AG04450 (cell line): Measurements from ENCODE around the gene ILRUN. TPM values are rescaled to one million over a fixed set of nuclear protein-coding genes. Genes with fewer than 3 reads are reported as not detected.
"Not testable (repeated sequence)": the region's sequence is repeated elsewhere in the genome, so short reads cannot be mapped to it uniquely, and the experiment has no call there.

Source experiments
- CTCF ChIA-PET: fragments of 300-600, 350-600 bp; formaldehyde crosslinking; extraction: SDS; loops from one replicate; lab custom pipeline; 2022; ENCODE audit warnings: antibody characterized with exemption, inconsistent platforms; lab: Charles Lee
- POLR2A ChIA-PET: fragments of 350-600 bp; formaldehyde crosslinking; extraction: SDS; loops from one replicate; lab custom pipeline; 2021; ENCODE audit warnings: antibody characterized with exemption, inconsistent platforms; lab: Yijun Ruan, JAX
- DNase-seq: peaks from one replicate; pipeline ENCODE4 v3.0.0-alpha.2; 2011; ENCODE audit warnings: low read depth, low spot score
- H3K27ac ChIP-seq: one replicate; pipeline ENCODE4 v1.5.1; 2012; ENCODE audit warnings: low read depth, low read length, control low read depth
- H3K27me3 ChIP-seq: one replicate; pipeline ENCODE4 v1.6.0; 2012; ENCODE audit warnings: low read length; ENCODE audit not compliant: control insufficient read depth, insufficient read depth
- H3K4me3 ChIP-seq: 2 replicates; pipeline ENCODE4 v1.5.1; 2011; ENCODE audit warnings: mild to moderate bottlenecking, low read depth, low read length, control low read depth
- H3K9me3 ChIP-seq: 2 replicates; pipeline ENCODE4 v1.5.1; 2012; ENCODE audit warnings: low read length; ENCODE audit not compliant: control insufficient read depth, insufficient read depth
- CTCF ChIP-seq: IDR thresholded peaks from 2 replicates; pipeline ENCODE4 v1.5.1; 2011; ENCODE audit warnings: low read depth, low read length, control low read depth, inconsistent platforms
- polyA minus RNA-seq: library from RNA; depleted of rRNA, polyadenylated mRNA; stranded (reverse); fragments of >200 nt; gene quantifications from 2 replicates; pipeline ENCODE4 v1.2.3, GENCODE V29; 2011; rRNA and poly(A)+ RNA removed
- polyA plus RNA-seq: library from polyadenylated mRNA; depleted of rRNA; stranded (reverse); fragments of >200 nt; gene quantifications from 2 replicates; pipeline ENCODE4 v1.2.3, GENCODE V29; 2011; rRNA removed

ILRUN gene
- polyA plus RNA-seq (53.2 and 57.0 TPM in 2 replicates), polyA minus RNA-seq (67.2 and 72.2 TPM in 2 replicates)

- ChIA-PET POLR2A (interaction anchor here (0.7 to 1.3 kb wide), 4 partner anchors 40 to 281 kb away, joined by 3 to 6 read pairs (median 3); partner anchors contain the start of gene SNRPC), CTCF (no interaction called here)
- TF ChIP-seq CTCF, result no peak
These were observed at the start of gene ILRUN for GRCh38 chr6:34696739-34697543. Gene ILRUN, minus strand, starts transcription at chr6:34696767. Its CDS starts 164 bp downstream, at chr6:34696603.

GRCh38 chr6:34745277-34746103 is 48.9 kb upstream of the ILRUN start:
- Histone ChIP-seq H3K4me3 (no peak overlapping the region), H3K27ac (no peak overlapping the region), H3K27me3 (no peaks in the 10 kb centered on the region), H3K9me3 (no peaks in the 10 kb centered on the region)
- POLR2A ChIA-PET, result interaction anchor here (1.1 kb wide), 1 partner anchor 9 kb away, joined by 3 read pairs; no protein-coding TSS in a partner anchor
- peak; percentile 7 for DNase-seq
- CTCF ChIA-PET, result interaction anchor here (0.6 kb wide), 1 partner anchor 134 kb away, joined by 3 read pairs; no protein-coding TSS in a partner anchor
- no peak for TF ChIP-seq CTCF

More at GRCh38 chr6:34696739-34697543, at the start of gene ILRUN:
- DNase-seq, result peak; percentile 82
- H3K27ac ChIP-seq, result peak within 1 kb of the TSS; percentile 65
- H3K4me3 ChIP-seq, result peak within 1 kb of the TSS; percentile 93
- H3K27me3 ChIP-seq, result no peaks in the 10 kb centered on the region
- H3K9me3 ChIP-seq, result peaks cover 4% of the 10 kb centered on the region; the same call in 1 of the 2 replicates

- H3K4me3 ChIP-seq, H3K27me3 ChIP-seq, DNase-seq, POLR2A ChIA-PET, CTCF ChIA-PET, H3K9me3 ChIP-seq, H3K27ac ChIP-seq: not testable (repeated sequence)
These were observed 47.7 kb upstream of the ILRUN start for GRCh38 chr6:34744294-34744647.

- no peaks in the 10 kb centered on the region for H3K27me3 ChIP-seq
- H3K9me3 ChIP-seq, result no peaks in the 10 kb centered on the region
- CTCF ChIA-PET, result no interaction called here
- POLR2A ChIA-PET, result no interaction called here
- no peak for DNase-seq
- H3K4me3 ChIP-seq, result no peak overlapping the region
- TF ChIP-seq CTCF, result no peak
- no peak overlapping the region for H3K27ac ChIP-seq
These were observed 47.2 kb upstream of the ILRUN start for GRCh38 chr6:34743625-34744293.

- TF ChIP-seq CTCF, result no peak
- Histone ChIP-seq H3K4me3 (no peak overlapping the region), H3K9me3 (no peaks in the 10 kb centered on the region; the same call in 1 of the 2 replicates), H3K27me3 (no peaks in the 10 kb centered on the region), H3K27ac (no peak overlapping the region)
- DNase-seq, result no peak
- CTCF ChIA-PET, result interaction anchor here (0.6 kb wide), 1 partner anchor 9 kb away, joined by 4 read pairs; no protein-coding TSS in a partner anchor
- POLR2A ChIA-PET, result interaction anchor here (0.8 kb wide), 1 partner anchor 50 kb away, joined by 4 read pairs; the partner anchor contains the start of gene BLTP3A
These were observed 45.5 kb upstream of the ILRUN start for GRCh38 chr6:34742094-34742493.
